ENCODE measurements around the gene TBXAS1. TPM values are rescaled to one million over a fixed set of nuclear protein-coding genes. Genes with fewer than 3 reads are reported as not detected.

Gene TBXAS1
- total RNA-seq, 1 experiment from 2014 or later: 2.3 TPM

- TF ChIP-seq CBFB (CRISPR knock-in tag; IDR thresholded peaks at IDR 0.05; ENCODE audit: low read depth): no peak
Observed at GRCh38 chr7:139923090-139923489, 94.0 kb downstream of the TBXAS1 start (continued).

DNA sequence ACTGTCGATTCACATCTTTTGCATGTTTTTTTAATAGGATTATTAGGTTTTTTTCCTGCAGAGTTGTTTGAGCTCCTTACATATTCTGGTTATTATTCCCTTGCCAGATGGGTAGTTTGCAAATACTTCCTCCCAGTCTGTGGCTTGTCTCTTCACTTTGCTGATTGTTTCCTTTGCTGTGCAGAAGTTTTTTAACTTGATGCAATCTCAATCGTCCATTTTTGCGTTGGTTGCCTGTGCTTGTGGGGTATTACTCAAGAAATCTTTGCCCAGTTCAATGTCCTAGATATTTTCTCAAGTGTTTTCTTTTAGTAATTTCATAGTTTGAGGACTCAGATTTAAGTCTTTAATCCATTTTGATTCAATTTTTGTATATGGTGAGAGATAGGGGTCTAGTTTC, 95.4 kb downstream of the TBXAS1 start:
- CTCF ChIA-PET: no interaction called here

More for the DNA sequence above, 95.4 kb downstream of the TBXAS1 start:
- POLR2A ChIA-PET: no interaction called here
- ATAC-seq (no peak), DNase-seq (ENCODE audit: low spot score) (no peak)
- no peaks in the 10 kb centered on the region for H3K36me3 Mint-ChIP-seq
- no peak overlapping the region for H3K4me3 Mint-ChIP-seq
- H3K4me1 Mint-ChIP-seq: peaks cover 3% of the 10 kb centered on the region; the same call in 1 of the 2 replicates
- H3K27ac Mint-ChIP-seq: no peak overlapping the region
- no peaks in the 10 kb centered on the region for H3K9me3 Mint-ChIP-seq
- no peaks in the 10 kb centered on the region for H3K27me3 Mint-ChIP-seq (ENCODE audit: low read depth)
- TF ChIP-seq TP53 (CRISPR knock-in tag; IDR thresholded peaks at IDR 0.05): no peak
- TF ChIP-seq ZNF416 (CRISPR knock-in tag; IDR thresholded peaks at IDR 0.05): no peak
- TF ChIP-seq ZNF532 (CRISPR knock-in tag; IDR thresholded peaks at IDR 0.05; ENCODE audit: borderline replicate concordance): no peak
- no peak for TF ChIP-seq CBFB (CRISPR knock-in tag; IDR thresholded peaks at IDR 0.05; ENCODE audit: low read depth)
- TF ChIP-seq, protein P1, sequence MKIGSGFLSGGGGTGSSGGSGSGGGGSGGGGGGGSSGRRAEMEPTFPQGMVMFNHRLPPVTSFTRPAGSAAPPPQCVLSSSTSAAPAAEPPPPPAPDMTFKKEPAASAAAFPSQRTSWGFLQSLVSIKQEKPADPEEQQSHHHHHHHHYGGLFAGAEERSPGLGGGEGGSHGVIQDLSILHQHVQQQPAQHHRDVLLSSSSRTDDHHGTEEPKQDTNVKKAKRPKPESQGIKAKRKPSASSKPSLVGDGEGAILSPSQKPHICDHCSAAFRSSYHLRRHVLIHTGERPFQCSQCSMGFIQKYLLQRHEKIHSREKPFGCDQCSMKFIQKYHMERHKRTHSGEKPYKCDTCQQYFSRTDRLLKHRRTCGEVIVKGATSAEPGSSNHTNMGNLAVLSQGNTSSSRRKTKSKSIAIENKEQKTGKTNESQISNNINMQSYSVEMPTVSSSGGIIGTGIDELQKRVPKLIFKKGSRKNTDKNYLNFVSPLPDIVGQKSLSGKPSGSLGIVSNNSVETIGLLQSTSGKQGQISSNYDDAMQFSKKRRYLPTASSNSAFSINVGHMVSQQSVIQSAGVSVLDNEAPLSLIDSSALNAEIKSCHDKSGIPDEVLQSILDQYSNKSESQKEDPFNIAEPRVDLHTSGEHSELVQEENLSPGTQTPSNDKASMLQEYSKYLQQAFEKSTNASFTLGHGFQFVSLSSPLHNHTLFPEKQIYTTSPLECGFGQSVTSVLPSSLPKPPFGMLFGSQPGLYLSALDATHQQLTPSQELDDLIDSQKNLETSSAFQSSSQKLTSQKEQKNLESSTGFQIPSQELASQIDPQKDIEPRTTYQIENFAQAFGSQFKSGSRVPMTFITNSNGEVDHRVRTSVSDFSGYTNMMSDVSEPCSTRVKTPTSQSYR (CRISPR knock-in tag; IDR thresholded peaks at IDR 0.05): no peak
- no peak for TF ChIP-seq ZNF671 (CRISPR knock-in tag; IDR thresholded peaks at IDR 0.05)
- TF ChIP-seq IRF2 (CRISPR knock-in tag; IDR thresholded peaks at IDR 0.05; ENCODE audit: borderline replicate concordance, low read depth): no peak
- TF ChIP-seq, protein P2, sequence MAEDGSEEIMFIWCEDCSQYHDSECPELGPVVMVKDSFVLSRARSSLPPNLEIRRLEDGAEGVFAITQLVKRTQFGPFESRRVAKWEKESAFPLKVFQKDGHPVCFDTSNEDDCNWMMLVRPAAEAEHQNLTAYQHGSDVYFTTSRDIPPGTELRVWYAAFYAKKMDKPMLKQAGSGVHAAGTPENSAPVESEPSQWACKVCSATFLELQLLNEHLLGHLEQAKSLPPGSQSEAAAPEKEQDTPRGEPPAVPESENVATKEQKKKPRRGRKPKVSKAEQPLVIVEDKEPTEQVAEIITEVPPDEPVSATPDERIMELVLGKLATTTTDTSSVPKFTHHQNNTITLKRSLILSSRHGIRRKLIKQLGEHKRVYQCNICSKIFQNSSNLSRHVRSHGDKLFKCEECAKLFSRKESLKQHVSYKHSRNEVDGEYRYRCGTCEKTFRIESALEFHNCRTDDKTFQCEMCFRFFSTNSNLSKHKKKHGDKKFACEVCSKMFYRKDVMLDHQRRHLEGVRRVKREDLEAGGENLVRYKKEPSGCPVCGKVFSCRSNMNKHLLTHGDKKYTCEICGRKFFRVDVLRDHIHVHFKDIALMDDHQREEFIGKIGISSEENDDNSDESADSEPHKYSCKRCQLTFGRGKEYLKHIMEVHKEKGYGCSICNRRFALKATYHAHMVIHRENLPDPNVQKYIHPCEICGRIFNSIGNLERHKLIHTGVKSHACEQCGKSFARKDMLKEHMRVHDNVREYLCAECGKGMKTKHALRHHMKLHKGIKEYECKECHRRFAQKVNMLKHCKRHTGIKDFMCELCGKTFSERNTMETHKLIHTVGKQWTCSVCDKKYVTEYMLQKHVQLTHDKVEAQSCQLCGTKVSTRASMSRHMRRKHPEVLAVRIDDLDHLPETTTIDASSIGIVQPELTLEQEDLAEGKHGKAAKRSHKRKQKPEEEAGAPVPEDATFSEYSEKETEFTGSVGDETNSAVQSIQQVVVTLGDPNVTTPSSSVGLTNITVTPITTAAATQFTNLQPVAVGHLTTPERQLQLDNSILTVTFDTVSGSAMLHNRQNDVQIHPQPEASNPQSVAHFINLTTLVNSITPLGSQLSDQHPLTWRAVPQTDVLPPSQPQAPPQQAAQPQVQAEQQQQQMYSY (CRISPR knock-in tag; IDR thresholded peaks at IDR 0.05): no peak
- no peak for TF ChIP-seq SMAD4 (CRISPR knock-in tag; IDR thresholded peaks at IDR 0.05)
- TF ChIP-seq, protein P3, sequence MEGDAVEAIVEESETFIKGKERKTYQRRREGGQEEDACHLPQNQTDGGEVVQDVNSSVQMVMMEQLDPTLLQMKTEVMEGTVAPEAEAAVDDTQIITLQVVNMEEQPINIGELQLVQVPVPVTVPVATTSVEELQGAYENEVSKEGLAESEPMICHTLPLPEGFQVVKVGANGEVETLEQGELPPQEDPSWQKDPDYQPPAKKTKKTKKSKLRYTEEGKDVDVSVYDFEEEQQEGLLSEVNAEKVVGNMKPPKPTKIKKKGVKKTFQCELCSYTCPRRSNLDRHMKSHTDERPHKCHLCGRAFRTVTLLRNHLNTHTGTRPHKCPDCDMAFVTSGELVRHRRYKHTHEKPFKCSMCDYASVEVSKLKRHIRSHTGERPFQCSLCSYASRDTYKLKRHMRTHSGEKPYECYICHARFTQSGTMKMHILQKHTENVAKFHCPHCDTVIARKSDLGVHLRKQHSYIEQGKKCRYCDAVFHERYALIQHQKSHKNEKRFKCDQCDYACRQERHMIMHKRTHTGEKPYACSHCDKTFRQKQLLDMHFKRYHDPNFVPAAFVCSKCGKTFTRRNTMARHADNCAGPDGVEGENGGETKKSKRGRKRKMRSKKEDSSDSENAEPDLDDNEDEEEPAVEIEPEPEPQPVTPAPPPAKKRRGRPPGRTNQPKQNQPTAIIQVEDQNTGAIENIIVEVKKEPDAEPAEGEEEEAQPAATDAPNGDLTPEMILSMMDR (IDR thresholded peaks at IDR 0.05): no peak
- no peak for TF ChIP-seq FOXK1 (CRISPR knock-in tag; IDR thresholded peaks at IDR 0.05)
- TF ChIP-seq, protein P4, sequence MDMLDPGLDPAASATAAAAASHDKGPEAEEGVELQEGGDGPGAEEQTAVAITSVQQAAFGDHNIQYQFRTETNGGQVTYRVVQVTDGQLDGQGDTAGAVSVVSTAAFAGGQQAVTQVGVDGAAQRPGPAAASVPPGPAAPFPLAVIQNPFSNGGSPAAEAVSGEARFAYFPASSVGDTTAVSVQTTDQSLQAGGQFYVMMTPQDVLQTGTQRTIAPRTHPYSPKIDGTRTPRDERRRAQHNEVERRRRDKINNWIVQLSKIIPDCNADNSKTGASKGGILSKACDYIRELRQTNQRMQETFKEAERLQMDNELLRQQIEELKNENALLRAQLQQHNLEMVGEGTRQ (CRISPR knock-in tag; IDR thresholded peaks at IDR 0.05): no peak
- no peak for TF ChIP-seq NFATC4 (CRISPR knock-in tag; IDR thresholded peaks at IDR 0.05)
- no peak for TF ChIP-seq GTF2I (CRISPR knock-in tag; conservative IDR thresholded peaks at IDR 0.05)
- TF ChIP-seq, protein P5, sequence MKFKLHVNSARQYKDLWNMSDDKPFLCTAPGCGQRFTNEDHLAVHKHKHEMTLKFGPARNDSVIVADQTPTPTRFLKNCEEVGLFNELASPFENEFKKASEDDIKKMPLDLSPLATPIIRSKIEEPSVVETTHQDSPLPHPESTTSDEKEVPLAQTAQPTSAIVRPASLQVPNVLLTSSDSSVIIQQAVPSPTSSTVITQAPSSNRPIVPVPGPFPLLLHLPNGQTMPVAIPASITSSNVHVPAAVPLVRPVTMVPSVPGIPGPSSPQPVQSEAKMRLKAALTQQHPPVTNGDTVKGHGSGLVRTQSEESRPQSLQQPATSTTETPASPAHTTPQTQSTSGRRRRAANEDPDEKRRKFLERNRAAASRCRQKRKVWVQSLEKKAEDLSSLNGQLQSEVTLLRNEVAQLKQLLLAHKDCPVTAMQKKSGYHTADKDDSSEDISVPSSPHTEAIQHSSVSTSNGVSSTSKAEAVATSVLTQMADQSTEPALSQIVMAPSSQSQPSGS (CRISPR knock-in tag; IDR thresholded peaks at IDR 0.05; ENCODE audit: borderline replicate concordance, low read depth): no peak
- no peak for TF ChIP-seq E2F1 (CRISPR knock-in tag; IDR thresholded peaks at IDR 0.05)
- TF ChIP-seq NR2C2 (CRISPR knock-in tag; IDR thresholded peaks at IDR 0.05): no peak
- no peak for TF ChIP-seq OVOL2 (CRISPR knock-in tag; IDR thresholded peaks at IDR 0.05; ENCODE audit: borderline replicate concordance)

Data from WTC11 (cell line).